OCI-LY7 (cell line): Measurements from ENCODE around the gene PITHD1. TPM values are rescaled to one million over a fixed set of nuclear protein-coding genes. Genes with fewer than 3 reads are reported as not detected.

ENCODE experiments used
- BruUV-seq: library from RNA; stranded (reverse); fragments of 400-500 nt; replicated peaks from 2 replicates; lab custom pipeline; 2021; lab: Mats Ljungman, UMichigan
- CTCF ChIA-PET: fragments of 300-600 bp; sonication (Branson Sonifier 250); formaldehyde crosslinking; loops from one replicate; lab custom pipeline; 2022; ENCODE audit warnings: antibody characterized with exemption; ENCODE audit not compliant: unreplicated experiment; lab: Charles Lee
- POLR2A ChIA-PET: fragments of 300-600 bp; sonication (Branson Sonifier 250); formaldehyde crosslinking; loops from one replicate; lab custom pipeline; 2022; ENCODE audit warnings: antibody characterized with exemption; lab: Charles Lee
- DNase-seq: peaks from one replicate; pipeline ENCODE4 v3.0.0-alpha.2; 2015; ENCODE audit warnings: low spot score
- H2AFZ ChIP-seq: fragments of 200-600 bp; sonication (generic), shearing (Covaris generic); 2 replicates; pipeline ENCODE4 v1.6.1; 2014; ENCODE audit warnings: mild to moderate bottlenecking, antibody characterized with exemption, low read length, moderate library complexity
- H3K27ac ChIP-seq: fragments of 200-600 bp; sonication (generic); 2 replicates; pipeline ENCODE4 v1.5.1; 2014; ENCODE audit warnings: mixed run types, low read depth, mild to moderate bottlenecking, moderate library complexity, low read length, inconsistent platforms; ENCODE audit not compliant: poor library complexity, severe bottlenecking
- H3K36me3 ChIP-seq: fragments of 200-600 bp; sonication (generic); 2 replicates; pipeline ENCODE4 v1.6.1; 2014; ENCODE audit warnings: mild to moderate bottlenecking, antibody characterized with exemption, low read length, moderate library complexity, mixed read lengths; ENCODE audit not compliant: insufficient read depth
- H3K4me1 ChIP-seq: fragments of 200-600 bp; sonication (generic); 2 replicates; pipeline ENCODE4 v1.5.1; 2014; ENCODE audit warnings: mild to moderate bottlenecking, low read length; ENCODE audit not compliant: insufficient read depth, poor library complexity, severe bottlenecking
- H3K4me2 ChIP-seq: fragments of 200-600 bp; sonication (generic); 2 replicates; pipeline ENCODE4 v1.6.1; 2014; ENCODE audit warnings: mild to moderate bottlenecking, low read length
- H3K4me3 ChIP-seq: fragments of 200-600 bp; sonication (generic); 2 replicates; pipeline ENCODE4 v1.5.1; 2014; ENCODE audit warnings: mild to moderate bottlenecking, low read depth, low read length; ENCODE audit not compliant: poor library complexity, severe bottlenecking
- H3K79me2 ChIP-seq: fragments of 200-600 bp; sonication (generic); 2 replicates; pipeline ENCODE4 v1.6.1; 2016; ENCODE audit warnings: low read depth, mild to moderate bottlenecking, low read length, moderate library complexity, mixed read lengths; ENCODE audit not compliant: insufficient read depth
- H3K9me2 ChIP-seq: fragments of 200-600 bp; sonication (generic); 2 replicates; pipeline ENCODE4 v1.6.1; 2016; ENCODE audit warnings: mild to moderate bottlenecking, low read length, mixed read lengths; ENCODE audit not compliant: insufficient read depth
- H3K9me3 ChIP-seq: fragments of 200-600 bp; sonication (generic); 2 replicates; pipeline ENCODE4 v1.6.1; 2014; ENCODE audit warnings: mild to moderate bottlenecking, mixed run types, low read length, mixed read lengths
- H4K20me1 ChIP-seq: fragments of 200-600 bp; sonication (generic); 2 replicates; pipeline ENCODE4 v1.6.1; 2014; ENCODE audit warnings: mild to moderate bottlenecking, antibody characterized with exemption, low read length, moderate library complexity, mixed read lengths; ENCODE audit not compliant: insufficient read depth
- EZH2phosphoT487 ChIP-seq: fragments of 200-600 bp; sonication (generic); IDR thresholded peaks from 2 replicates; pipeline ENCODE4 v1.6.1; 2018; ENCODE audit warnings: low read depth, borderline replicate concordance, mild to moderate bottlenecking, mixed run types, antibody characterized with exemption, low read length, moderate library complexity, mixed read lengths
- intact Hi-C: fragments of 100-400 bp; cut with micrococcal nuclease; formaldehyde crosslinking; loops from one replicate; pipeline ENCODE4 v1.10.0; 2022; ENCODE audit not compliant: unreplicated experiment
- total RNA-seq, 2 experiments: library from RNA; depleted of rRNA in 1 of 2; stranded (reverse); fragments of >200 nt in 1 of 2; shearing (Covaris generic) in 1 of 2; gene quantifications; 2 replicates each; pipeline ENCODE4 v1.2.3, GENCODE V29; 2014 to 2022
- TF ChIP-seq, protein P1 (sequence below): fragments of 200-600 bp; sonication (generic); conservative IDR thresholded peaks from 2 replicates; pipeline ENCODE4 v1.5.1; 2014; ENCODE audit warnings: mild to moderate bottlenecking, antibody characterized with exemption, low read length, moderate library complexity, mixed read lengths

The PITHD1 gene
- total RNA-seq, 2 experiments from 2014 or later = 63.6 to 89.9 TPM

DNA sequence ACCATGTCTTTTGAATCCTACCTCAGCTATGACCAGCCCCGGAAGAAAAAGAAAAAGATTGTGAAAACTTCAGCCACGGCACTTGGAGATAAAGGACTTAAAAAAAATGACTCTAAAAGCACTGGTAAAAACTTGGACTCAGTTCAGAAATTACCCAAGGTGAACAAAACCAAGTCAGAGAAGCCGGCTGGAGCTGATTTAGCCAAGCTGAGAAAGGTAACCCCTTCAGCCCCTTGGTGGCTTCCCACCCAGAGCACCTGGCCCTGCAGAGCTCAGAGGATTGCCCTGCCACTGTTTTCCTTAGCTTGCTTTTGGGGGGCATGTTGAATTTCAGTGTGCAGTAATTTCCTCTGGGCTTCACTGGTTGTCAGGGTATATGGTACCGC is 26.4 kb upstream of the PITHD1 start:
- no peak overlapping the region for H3K4me2 ChIP-seq
- peaks cover 95% of the 10 kb centered on the region for H3K36me3 ChIP-seq
- peaks cover 7% of the 10 kb centered on the region for H3K4me1 ChIP-seq
- DNase-seq = no peak
- H3K79me2 ChIP-seq = peaks cover 37% of the 10 kb centered on the region
- CTCF ChIA-PET = no interaction called here
- H3K27ac ChIP-seq = no peak overlapping the region
- H4K20me1 ChIP-seq = peaks cover 17% of the 10 kb centered on the region
- H2AFZ ChIP-seq = no peak overlapping the region
- TF ChIP-seq EZH2phosphoT487 = no peak
- no peaks in the 10 kb centered on the region for H3K9me2 ChIP-seq
- POLR2A ChIA-PET = interaction anchor here (0.6 kb wide), 1 partner anchor 769 kb away, joined by 3 read pairs; no protein-coding TSS in a partner anchor
- intact Hi-C loops = loop anchor here (1.0 to 5.0 kb wide), 3 partner anchors 35 to 207 kb away; no protein-coding TSS in a partner anchor
- no TSS peak for BruUV-seq
- H3K9me3 ChIP-seq = no peaks in the 10 kb centered on the region
- H3K4me3 ChIP-seq = no peak overlapping the region

DNA sequence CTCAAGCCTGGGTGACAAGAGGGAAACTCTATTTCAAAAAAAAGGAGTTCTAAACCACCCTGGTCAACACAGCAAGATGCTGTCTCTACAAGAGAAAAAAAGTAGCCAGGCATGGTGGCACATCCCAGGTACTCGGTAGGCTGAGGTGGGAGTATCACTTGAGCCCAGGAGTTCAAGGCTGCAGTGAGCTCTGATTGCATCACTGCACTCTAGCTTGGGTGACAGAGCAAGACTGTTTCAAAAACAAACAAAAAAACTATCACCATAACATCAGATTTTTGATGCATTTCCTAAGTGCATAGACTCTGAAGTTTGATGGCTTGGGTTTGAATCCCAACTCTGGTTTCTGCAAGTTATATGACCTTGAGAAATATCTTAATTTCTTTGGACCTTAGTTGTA is 25.3 kb upstream of the PITHD1 start:
- no peak overlapping the region for H2AFZ ChIP-seq
- ChIA-PET CTCF (no interaction called here), POLR2A (interaction anchor here (1.3 kb wide), 1 partner anchor 268 kb away, joined by 3 read pairs; the partner anchor contains the start of gene ASAP3)
- peaks cover 95% of the 10 kb centered on the region for H3K36me3 ChIP-seq
- peaks cover 5% of the 10 kb centered on the region for H3K4me1 ChIP-seq
- DNase-seq = no peak
- no TSS peak for BruUV-seq
- intact Hi-C loops = loop anchor here (5.0 kb wide), 1 partner anchor 36 kb away; no protein-coding TSS in a partner anchor
- peaks cover 10% of the 10 kb centered on the region for H4K20me1 ChIP-seq
- H3K4me3 ChIP-seq = no peak overlapping the region
- H3K79me2 ChIP-seq = peaks cover 26% of the 10 kb centered on the region; the same call in 1 of the 2 replicates
- TF ChIP-seq, protein P1, sequence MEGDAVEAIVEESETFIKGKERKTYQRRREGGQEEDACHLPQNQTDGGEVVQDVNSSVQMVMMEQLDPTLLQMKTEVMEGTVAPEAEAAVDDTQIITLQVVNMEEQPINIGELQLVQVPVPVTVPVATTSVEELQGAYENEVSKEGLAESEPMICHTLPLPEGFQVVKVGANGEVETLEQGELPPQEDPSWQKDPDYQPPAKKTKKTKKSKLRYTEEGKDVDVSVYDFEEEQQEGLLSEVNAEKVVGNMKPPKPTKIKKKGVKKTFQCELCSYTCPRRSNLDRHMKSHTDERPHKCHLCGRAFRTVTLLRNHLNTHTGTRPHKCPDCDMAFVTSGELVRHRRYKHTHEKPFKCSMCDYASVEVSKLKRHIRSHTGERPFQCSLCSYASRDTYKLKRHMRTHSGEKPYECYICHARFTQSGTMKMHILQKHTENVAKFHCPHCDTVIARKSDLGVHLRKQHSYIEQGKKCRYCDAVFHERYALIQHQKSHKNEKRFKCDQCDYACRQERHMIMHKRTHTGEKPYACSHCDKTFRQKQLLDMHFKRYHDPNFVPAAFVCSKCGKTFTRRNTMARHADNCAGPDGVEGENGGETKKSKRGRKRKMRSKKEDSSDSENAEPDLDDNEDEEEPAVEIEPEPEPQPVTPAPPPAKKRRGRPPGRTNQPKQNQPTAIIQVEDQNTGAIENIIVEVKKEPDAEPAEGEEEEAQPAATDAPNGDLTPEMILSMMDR = no peak
- no peak for TF ChIP-seq EZH2phosphoT487
- H3K9me3 ChIP-seq = no peaks in the 10 kb centered on the region
- no peaks in the 10 kb centered on the region for H3K9me2 ChIP-seq
- H3K4me2 ChIP-seq = no peak overlapping the region
- no peak overlapping the region for H3K27ac ChIP-seq

DNA sequence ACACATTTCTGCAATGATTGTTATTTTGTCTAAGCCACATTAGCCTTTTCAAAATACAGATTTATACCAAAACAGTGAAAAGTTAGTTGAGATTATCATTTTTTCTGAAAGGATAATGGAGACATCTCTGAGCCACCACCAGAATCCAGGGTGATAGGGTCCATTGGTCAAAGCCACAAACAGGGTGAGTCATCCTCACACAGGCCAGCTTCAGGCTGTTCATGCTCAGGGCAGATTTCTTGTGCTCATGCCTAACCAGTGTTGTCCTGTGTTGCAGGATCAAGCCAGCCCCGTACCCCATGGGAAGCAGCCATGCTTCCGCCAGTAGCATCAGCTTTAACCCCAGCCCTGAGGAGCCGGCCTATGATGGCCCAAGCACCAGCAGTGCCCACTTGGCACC is 21.5 kb upstream of the PITHD1 start:
- POLR2A ChIA-PET = no interaction called here
- H3K4me2 ChIP-seq = no peak overlapping the region
- no TSS peak for BruUV-seq

More for the DNA sequence above, 21.5 kb upstream of the PITHD1 start:
- H3K4me1 ChIP-seq = peaks cover 13% of the 10 kb centered on the region
- H3K4me3 ChIP-seq = no peak overlapping the region
- peaks cover 5% of the 10 kb centered on the region; the same call in 1 of the 2 replicates for H3K79me2 ChIP-seq
- no peak for DNase-seq
- peaks cover 7% of the 10 kb centered on the region; the same call in 1 of the 2 replicates for H4K20me1 ChIP-seq
- no peak overlapping the region for H3K27ac ChIP-seq
- no peaks in the 10 kb centered on the region for H3K9me2 ChIP-seq
- H3K36me3 ChIP-seq = peaks cover 98% of the 10 kb centered on the region
- CTCF ChIA-PET = no interaction called here
- no peaks in the 10 kb centered on the region for H3K9me3 ChIP-seq
- intact Hi-C loops = no loop called here
- no peak overlapping the region for H2AFZ ChIP-seq
- no peak for TF ChIP-seq EZH2phosphoT487
- TF ChIP-seq, protein P1 = no peak
